Adrenal gland (tissue), 12 donors: Measurements from ENCODE around the gene NDUFC2. TPM values are rescaled to one million over a fixed set of nuclear protein-coding genes. Genes with fewer than 3 reads are reported as not detected.
"Not testable (repeated sequence)": the region's sequence is repeated elsewhere in the genome, so short reads cannot be mapped to it uniquely, and the experiment has no call there.

ENCODE experiments used
- DNase-seq, 7 donors: peaks; one replicate each; pipeline ENCODE4 v3.0.0-alpha.2; 2019 to 2020
- H3K27ac ChIP-seq, 5 donors: fragments of 200-600 bp; sonication (generic) in 4 of 5; 1 replicate in 3 of 5; 2 replicates in 2 of 5; pipeline versions ENCODE4 v1.5.1 to v1.8.0; 2016 to 2020; ENCODE audit warnings: mild to moderate bottlenecking in 1 of 5
- H3K27me3 ChIP-seq: fragments of 200-600 bp; 2 replicates; pipeline ENCODE4 v1.8.0; 2021
- H3K36me3 ChIP-seq, 2 donors: fragments of 200-600 bp; replicated peaks in 1 of 2; 1 replicate in 1 of 2; 2 replicates in 1 of 2; pipeline versions ENCODE4 v1.5.1 to v1.8.0; 2018 to 2022
- H3K4me1 ChIP-seq, 2 donors: fragments of 200-600 bp; replicated peaks in 1 of 2; 1 replicate in 1 of 2; 2 replicates in 1 of 2; pipeline versions ENCODE4 v1.5.1 to v1.8.0; 2018 to 2021
- H3K4me3 ChIP-seq, 4 donors: fragments of 200-600 bp; sonication (generic) in 3 of 4; one replicate each; pipeline ENCODE4 v1.5.1; 2016 to 2018
- H3K9me3 ChIP-seq, 3 donors: fragments of 200-600 bp; sonication (generic) in 1 of 3; replicated peaks in 1 of 3; 1 replicate in 2 of 3; 2 replicates in 1 of 3; pipeline versions ENCODE4 v1.5.1 to v1.8.0; 2016 to 2021
- CTCF ChIP-seq, 6 experiments: fragments of 450-650 bp in 4 of 6; fragments of 200-600 bp in 2 of 6; sonication (generic) in 1 of 6; IDR thresholded peaks; 1 replicate in 5 of 6; 2 replicates in 1 of 6; pipeline versions ENCODE4 v1.5.1 to v1.8.0; 2016 to 2021; ENCODE audit warnings: antibody characterized with exemption in 6 of 6, mild to moderate bottlenecking in 2 of 6, moderate library complexity in 1 of 6
- POLR2A ChIP-seq, 2 donors: fragments of 450-650 bp; IDR thresholded peaks; one replicate each; pipeline ENCODE4 v1.6.1; 2017; ENCODE audit warnings: antibody characterized with exemption in 2 of 2, mild to moderate bottlenecking in 2 of 2, moderate library complexity in 1 of 2
- WGBS, 4 donors: extraction: QIAGEN DNeasy Blood & Tissue Kit in 2 of 4; methylation state at CpG; one replicate each; pipeline versions ENCODE4 v1.1.5 to v1.1.7; 2013 to 2017; 5-methylcytosine and 5-hydroxymethylcytosine counted together
- intact Hi-C, 2 donors: fragments of 100-400 bp; cut with DNase I; formaldehyde crosslinking; loops; one replicate each; pipeline versions ENCODE4 v1.14.1 to v1.15.0; 2022 to 2023
- polyA plus RNA-seq, 3 donors: library from polyadenylated mRNA; stranded (reverse); fragments of 200-250 nt in 2 of 3; fragments of 350-450 nt in 1 of 3; fragmentation: Illumina TruSeq in 1 of 3; extraction: RNeasy Lipid Tissue Mini Kit (QIAGEN cat#74804) in 1 of 3; gene quantifications; one replicate each; pipeline ENCODE4 v1.2.3, GENCODE V29; 2013 to 2014
- total RNA-seq, 9 donors: library from RNA; depleted of rRNA in 4 of 9; stranded (reverse); fragments of >200 nt in 4 of 9; fragments of 120-200 nt in 1 of 9; fragmentation: NEBNext Ultra II Directional in 1 of 9; extraction: Animal tissue kit (Norgen Biotek cat#: 25700) in 1 of 9; gene quantifications; one replicate each; pipeline versions ENCODE4 v1.1.0 to v1.2.4, GENCODE V29; 2013 to 2023
- donor health status: healthy with polysubstance abuse.
- donor health status: Bipolar disorder and iron deficiency.
- donor health status: DM: yes; HTN: yes; CAD: no.
- donor health status: DM: no; HTN: no; CAD: no.
- donor health status: DM: no; HTN: no; CAD: no.
- donor health status: DM: yes; HTN: yes; CAD: no.

The NDUFC2 gene
- total and polyA plus RNA-seq, 12 donors: 75.4 to 487 (median 332) TPM

- Histone ChIP-seq H3K36me3 (peaks cover 0 to 4% of the 10 kb centered on the region in 2 donors), H3K4me3 (no peak overlapping the region), H3K9me3 (no peaks in the 10 kb centered on the region), H3K4me1 (peaks cover 21 to 26% of the 10 kb centered on the region in 2 donors), H3K27me3 (no peaks in the 10 kb centered on the region), H3K27ac (peak overlapping the region in 3 of 5 donors; percentile 18 to 80 (median 19))
- intact Hi-C loops: no loop called here
- no peak for DNase-seq
- WGBS, 4 donors: 57 to 72% (median 67%) methylated on average over 2 of the region's 2 CpGs
- TF ChIP-seq POLR2A (IDR thresholded peaks at IDR 0.05): no peak
- no peak for TF ChIP-seq CTCF (IDR thresholded peaks at IDR 0.05)
Observed at GRCh38 chr11:78062671-78063070, 17.0 kb downstream of the NDUFC2 start.

- no peak overlapping the region for H3K4me3 ChIP-seq
- H3K4me1 ChIP-seq: peaks cover 21 to 26% of the 10 kb centered on the region in 2 donors
- no peak for TF ChIP-seq CTCF (IDR thresholded peaks at IDR 0.05)
- TF ChIP-seq POLR2A (IDR thresholded peaks at IDR 0.05): no peak
- H3K9me3 ChIP-seq: no peaks in the 10 kb centered on the region
- DNase-seq: peak in 5 of 7 donors; percentile 28 to 60 (median 43)
- no peaks in the 10 kb centered on the region for H3K27me3 ChIP-seq
- WGBS, 4 donors: 30 to 48% (median 39%) methylated on average over 4 of the region's 4 CpGs
- intact Hi-C loops: no loop called here
- H3K27ac ChIP-seq: peak overlapping the region; percentile 54 to 87 (median 66)
- no peaks in the 10 kb centered on the region for H3K36me3 ChIP-seq
Observed at GRCh38 chr11:78061921-78062311, 17.7 kb downstream of the NDUFC2 start.

DNA sequence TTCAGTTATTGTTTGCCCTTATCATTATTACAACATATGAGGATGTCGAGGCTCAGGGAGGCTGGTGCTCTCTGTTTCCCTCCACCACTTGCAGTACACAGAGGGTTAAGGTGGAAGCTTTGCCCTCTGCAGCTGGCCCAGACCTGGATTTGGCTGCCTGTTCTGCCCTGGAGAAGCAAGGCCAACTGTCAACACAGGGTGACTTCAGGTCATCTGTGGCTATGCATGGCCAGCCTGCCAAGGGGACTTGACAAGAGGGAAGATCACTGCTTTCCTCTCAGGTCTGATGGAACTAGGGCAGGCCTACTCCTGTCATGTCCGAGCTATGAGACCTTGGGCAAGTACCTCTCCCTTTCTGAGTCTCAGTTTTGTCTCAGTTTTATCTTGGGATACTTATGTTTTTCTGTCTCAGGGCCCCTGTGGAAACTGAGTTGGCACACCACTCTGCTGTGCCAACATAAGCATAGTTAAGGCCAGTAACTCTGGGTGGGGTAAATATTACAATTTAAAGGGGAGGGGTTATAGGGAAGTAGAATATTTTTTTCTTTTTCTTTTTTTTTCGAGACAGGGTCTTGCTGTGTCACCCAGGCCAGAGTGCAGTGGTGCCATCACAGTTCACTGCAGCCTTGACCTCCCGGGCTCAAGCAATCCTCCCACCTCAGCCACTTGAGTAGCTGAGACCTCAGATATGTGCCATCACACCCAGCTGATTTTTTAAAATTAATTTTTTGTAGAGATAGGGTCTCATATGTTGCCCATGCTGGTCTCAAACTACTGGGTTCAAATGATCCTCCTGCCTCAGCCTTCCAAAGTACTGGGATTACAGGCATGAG lies 18.4 kb downstream of the NDUFC2 start:
- Histone ChIP-seq H3K4me3 (no peak overlapping the region), H3K27ac (peak overlapping the region; percentile 54 to 87 (median 66)), H3K36me3 (no peaks in the 10 kb centered on the region), H3K9me3 (no peaks in the 10 kb centered on the region), H3K27me3 (no peaks in the 10 kb centered on the region), H3K4me1 (peaks cover 21 to 26% of the 10 kb centered on the region in 2 donors)
- intact Hi-C loops: no loop called here
- 28 to 44% (median 35%) methylated on average over 4 of the region's 4 CpGs for WGBS, 4 donors
- peak; percentile 71 to 96 (median 92) for DNase-seq
- no peak for TF ChIP-seq CTCF (IDR thresholded peaks at IDR 0.05)

DNA sequence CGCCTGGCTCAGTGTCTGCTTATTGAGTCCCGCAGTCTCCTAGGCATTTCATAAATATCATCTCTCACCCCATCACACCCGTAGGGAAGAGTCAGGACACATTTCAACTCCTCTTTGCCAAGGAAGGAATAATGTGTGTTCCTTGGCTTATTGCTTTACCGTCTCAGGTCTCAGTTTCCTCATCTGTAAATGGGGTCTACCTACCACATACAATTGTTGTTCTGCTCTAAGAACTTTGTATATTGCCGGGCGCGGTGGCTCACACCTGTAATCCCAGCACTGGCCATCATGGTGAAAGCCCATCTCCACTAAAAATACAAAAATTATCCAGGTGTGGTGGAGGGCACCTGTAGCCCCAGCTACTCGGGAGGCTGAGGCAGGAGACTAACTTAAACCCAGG lies 19.1 kb downstream of the NDUFC2 start:
- 83 to 91% (median 85%) methylated on average over 7 to 8 of the region's 8 CpGs for WGBS, 4 donors
- no peaks in the 10 kb centered on the region for H3K27me3 ChIP-seq
- no peaks in the 10 kb centered on the region for H3K36me3 ChIP-seq
- H3K9me3 ChIP-seq: no peaks in the 10 kb centered on the region
- peaks cover 21 to 26% of the 10 kb centered on the region in 2 donors for H3K4me1 ChIP-seq
- no peak for DNase-seq
- peak overlapping the region in 2 of 5 donors; percentile 45 to 80 for H3K27ac ChIP-seq
- no peak overlapping the region for H3K4me3 ChIP-seq
- intact Hi-C loops: no loop called here
- TF ChIP-seq POLR2A (IDR thresholded peaks at IDR 0.05): no peak
- no peak for TF ChIP-seq CTCF (IDR thresholded peaks at IDR 0.05)

DNA sequence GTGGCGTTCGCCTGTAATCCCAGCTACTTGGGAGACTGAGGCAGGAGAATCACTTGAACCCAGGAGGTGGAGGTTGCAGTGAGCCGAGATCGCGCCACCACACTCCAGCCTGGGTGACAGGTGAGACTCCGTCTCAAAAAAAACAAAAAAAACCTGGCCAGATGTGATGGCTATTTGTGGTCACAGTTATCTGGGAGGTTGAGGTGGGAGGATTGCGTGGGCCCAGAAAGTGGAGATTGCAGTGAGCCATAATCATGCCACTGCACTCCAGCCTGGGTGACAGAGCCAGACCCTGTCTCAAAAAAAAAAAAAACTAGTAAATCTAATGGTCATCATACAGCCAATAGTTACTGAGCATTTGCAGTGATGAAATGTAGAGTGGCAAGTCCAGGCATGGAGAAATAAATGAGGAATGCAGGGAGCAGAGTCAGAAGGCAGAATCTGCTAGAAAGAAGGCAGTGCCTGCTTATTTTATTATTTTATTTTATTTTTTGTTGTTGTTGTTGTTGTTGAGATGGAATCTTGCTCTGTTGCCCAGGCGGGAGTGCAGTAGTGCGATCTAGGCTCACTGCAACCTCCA lies 19.8 kb downstream of the NDUFC2 start:
- H3K9me3 ChIP-seq, intact Hi-C loops, DNase-seq, H3K4me3 ChIP-seq, H3K36me3 ChIP-seq, H3K27me3 ChIP-seq: not testable (repeated sequence)
- 91 to 98% (median 96%) methylated on average over 9 of the region's 9 CpGs for WGBS, 4 donors
- H3K4me1 ChIP-seq: peaks cover 21 to 26% of the 10 kb centered on the region in 2 donors
- H3K27ac ChIP-seq: peak overlapping the region in 1 of 5 donors; percentile 80
